IMR-90 (cell line): ENCODE results near the gene RARRES1. TPM values are rescaled to one million over a fixed set of nuclear protein-coding genes. Genes with fewer than 3 reads are reported as not detected.

Experiments used
- ATAC-seq: fragments of 200-7000 bp; cut with Tn5 transposase; 2 replicates; pipeline ENCODE4 v1.9.1; 2020; ENCODE audit warnings: low read depth, mild to moderate bottlenecking, moderate library complexity
- BruUV-seq: library from RNA; stranded (reverse); fragments of 400-500 nt; replicated peaks from 2 replicates; lab custom pipeline; 2021; lab: Mats Ljungman, UMichigan
- CTCF ChIA-PET: fragments of 300-600 bp; formaldehyde crosslinking; extraction: SDS; loops from one replicate; lab custom pipeline; 2021; ENCODE audit warnings: antibody characterized with exemption; lab: Yijun Ruan, JAX
- POLR2A ChIA-PET: fragments of 300-600 bp; sonication (Branson Sonifier 250); formaldehyde crosslinking; loops from one replicate; lab custom pipeline; 2022; ENCODE audit warnings: antibody characterized with exemption; ENCODE audit not compliant: unreplicated experiment; lab: Charles Lee
- DNase-seq: peaks from one replicate; pipeline ENCODE4 v3.0.0; 2013
- H2AFZ ChIP-seq: replicated peaks from 2 replicates; pipeline ENCODE3; 2013; ENCODE audit warnings: low read length, mild to moderate bottlenecking; ENCODE audit not compliant: poor library complexity
- H2AK5ac ChIP-seq: 2 replicates; pipeline ENCODE4 v1.6.1; 2013; ENCODE audit warnings: low read depth, low read length, inconsistent platforms
- H2AK9ac ChIP-seq: replicated peaks from 2 replicates; pipeline ENCODE3; 2013; ENCODE audit warnings: mild to moderate bottlenecking, low read depth, low read length, moderate library complexity; ENCODE audit not compliant: poor library complexity
- H2BK120ac ChIP-seq: 2 replicates; pipeline ENCODE4 v1.6.1; 2013; ENCODE audit warnings: low read depth, low read length, inconsistent platforms
- H2BK15ac ChIP-seq: 3 replicates; pipeline ENCODE4 v1.6.1; 2013; ENCODE audit warnings: low read depth, low read length, inconsistent platforms
- H2BK20ac ChIP-seq: 2 replicates; pipeline ENCODE4 v1.6.1; 2013; ENCODE audit warnings: low read depth, mild to moderate bottlenecking, inconsistent platforms, low read length, moderate library complexity
- H2BK5ac ChIP-seq: 2 replicates; pipeline ENCODE4 v1.6.1; 2013; ENCODE audit warnings: mild to moderate bottlenecking, low read depth, low read length, inconsistent platforms; ENCODE audit not compliant: poor library complexity, severe bottlenecking
- H3K14ac ChIP-seq: replicated peaks from 2 replicates; pipeline ENCODE4 v1.6.1; 2013; ENCODE audit warnings: low read depth, low read length, inconsistent platforms
- H3K18ac ChIP-seq: 2 replicates; pipeline ENCODE4 v1.6.1; 2013; ENCODE audit warnings: low read depth, low read length, control low read depth
- H3K23ac ChIP-seq: 2 replicates; pipeline ENCODE4 v1.6.1; 2013; ENCODE audit warnings: low read depth, low read length, inconsistent platforms
- H3K27ac ChIP-seq: 2 replicates; pipeline ENCODE4 v1.5.1; 2013; ENCODE audit warnings: mild to moderate bottlenecking, control low read depth, low read length; ENCODE audit not compliant: insufficient read depth
- H3K27me3 ChIP-seq: 2 replicates; pipeline ENCODE4 v1.6.1; 2013; ENCODE audit warnings: low read length; ENCODE audit not compliant: control insufficient read depth, insufficient read depth
- H3K36me3 ChIP-seq: 2 replicates; pipeline ENCODE4 v1.6.1; 2013; ENCODE audit warnings: low read length, mixed read lengths; ENCODE audit not compliant: control insufficient read depth, insufficient read depth
- H3K4ac ChIP-seq: 2 replicates; pipeline ENCODE4 v1.6.1; 2013; ENCODE audit warnings: low read depth, low read length, inconsistent platforms
- H3K4me1 ChIP-seq: 2 replicates; pipeline ENCODE4 v1.6.1; 2013; ENCODE audit warnings: low read length, mixed read lengths; ENCODE audit not compliant: control insufficient read depth, insufficient read depth
- H3K4me2 ChIP-seq: 2 replicates; pipeline ENCODE4 v1.6.1; 2013; ENCODE audit warnings: low read depth, mild to moderate bottlenecking, control low read depth, low read length, moderate library complexity
- H3K4me3 ChIP-seq: 2 replicates; pipeline ENCODE4 v1.5.1; 2013; ENCODE audit warnings: low read depth, mild to moderate bottlenecking, control low read depth, low read length, moderate library complexity; ENCODE audit not compliant: insufficient read depth
- H3K56ac ChIP-seq: 2 replicates; pipeline ENCODE4 v1.6.1; 2013; ENCODE audit warnings: low read length, inconsistent platforms; ENCODE audit not compliant: insufficient read depth; ENCODE audit errors: extremely low read depth
- H3K79me1 ChIP-seq, 2 experiments: 2 replicates each; pipeline ENCODE4 v1.6.1; 2013; ENCODE audit warnings: low read length in 2 of 2, inconsistent platforms in 1 of 2, low read depth in 1 of 2
- H3K9ac ChIP-seq: 2 replicates; pipeline ENCODE4 v1.6.1; 2013; ENCODE audit warnings: low read depth, low read length, control low read depth
- H3K9me1 ChIP-seq: 2 replicates; pipeline ENCODE4 v1.6.1; 2013; ENCODE audit warnings: low read length, inconsistent platforms; ENCODE audit not compliant: insufficient read depth
- H3K9me3 ChIP-seq: 2 replicates; pipeline ENCODE4 v1.6.1; 2013; ENCODE audit warnings: low read length; ENCODE audit not compliant: control insufficient read depth, insufficient read depth
- H4K20me1 ChIP-seq: 2 replicates; pipeline ENCODE4 v1.6.1; 2013; ENCODE audit warnings: low read length, inconsistent platforms; ENCODE audit not compliant: insufficient read depth
- H4K5ac ChIP-seq: 2 replicates; pipeline ENCODE4 v1.6.1; 2013; ENCODE audit warnings: mild to moderate bottlenecking, low read depth, low read length, control low read depth
- H4K8ac ChIP-seq, 2 experiments: 2 replicates each; pipeline ENCODE4 v1.6.1; 2013; ENCODE audit warnings: low read depth in 2 of 2, low read length in 2 of 2, control low read depth in 1 of 2, inconsistent platforms in 1 of 2
- H4K91ac ChIP-seq: 2 replicates; pipeline ENCODE4 v1.6.1; 2013; ENCODE audit warnings: low read depth, low read length, inconsistent platforms; ENCODE audit not compliant: insufficient read depth
- BHLHE40 ChIP-seq: fragments of 150-350 bp; IDR thresholded peaks from 2 replicates; pipeline ENCODE4 v1.6.1; 2016; ENCODE audit warnings: mild to moderate bottlenecking, low read depth, low read length
- MAFK ChIP-seq: IDR thresholded peaks from 2 replicates; pipeline ENCODE4 v1.6.1; 2012; ENCODE audit warnings: low read depth, low read length, improper control_type of control experiment
- MAZ ChIP-seq: IDR thresholded peaks from 2 replicates; pipeline ENCODE4 v1.6.1; 2012; ENCODE audit warnings: low read depth, mild to moderate bottlenecking, low read length, improper control_type of control experiment, moderate library complexity, borderline replicate concordance
- POLR2A ChIP-seq: IDR thresholded peaks from 2 replicates; pipeline ENCODE4 v1.6.1; 2012; ENCODE audit warnings: mild to moderate bottlenecking, low read depth, low read length
- RAD21 ChIP-seq: IDR thresholded peaks from 2 replicates; pipeline ENCODE4 v1.6.1; 2012; ENCODE audit warnings: low read length, improper control_type of control experiment
- RFX5 ChIP-seq: IDR thresholded peaks from 2 replicates; pipeline ENCODE4 v1.8.0; 2012; ENCODE audit warnings: low read depth, mild to moderate bottlenecking, low read length, moderate library complexity
- WGBS, 2 experiments: methylation state at CpG; one replicate each; pipeline versions ENCODE4 v1.1.5 to v1.1.7; 2013; ENCODE audit warnings: missing lambda C conversion rate in 2 of 2; ENCODE audit not compliant: insufficient read length in 1 of 2; ENCODE audit errors: extremely low coverage in 2 of 2; 5-methylcytosine and 5-hydroxymethylcytosine counted together
- dilution Hi-C: fragments of 300-500 bp; cut with HindIII; formaldehyde crosslinking; loops from one replicate; pipeline ENCODE4 v1.14.3; 2018; ENCODE audit warnings: low sequenced_read_pairs; ENCODE audit not compliant: unreplicated experiment
- in situ Hi-C: fragments of 300-500 bp; cut with MboI; formaldehyde crosslinking; loops from 3 replicates; pipeline ENCODE4 v1.14.3; 2019; ENCODE audit warnings: low sequenced_read_pairs, inconsistent platforms, mixed read lengths
- intact Hi-C: fragments of 100-400 bp; cut with micrococcal nuclease; formaldehyde crosslinking; loops from 2 replicates; pipeline ENCODE4 v1.10.0; 2022
- polyA plus RNA-seq, 3 experiments: library from polyadenylated mRNA; depleted of rRNA; stranded (reverse); fragments of >200 nt; gene quantifications; 2 replicates each; pipeline ENCODE4 v1.2.3, GENCODE V29; 2012; ENCODE audit warnings: low replicate concordance in 1 of 3
- total RNA-seq: library from RNA; depleted of rRNA; stranded (reverse); fragments of >200 nt; gene quantifications from 2 replicates; pipeline ENCODE4 v1.2.3, GENCODE V29; 2012

Gene RARRES1
- total and polyA plus RNA-seq, 2 of the 4 experiments (the other 2 are of a cell fraction), result 0.90 to 3.0 TPM

- WGBS, 2 experiments, result no CpG with 5 or more reads among the region's 2 CpGs
- no peak overlapping the region for H3K4me3 ChIP-seq
- in situ Hi-C loops (no loop called here), dilution Hi-C loops (no loop called here), intact Hi-C loops (no loop called here)
- peaks cover 9% of the 10 kb centered on the region for H3K9me3 ChIP-seq
- no peak overlapping the region for H2AFZ ChIP-seq
- TF ChIP-seq POLR2A (no peak), MAZ (no peak), BHLHE40 (no peak), RAD21 (no peak), MAFK (no peak), RFX5 (no peak)
- H2AK9ac ChIP-seq, result no peak overlapping the region
- H2BK5ac ChIP-seq, result no peak overlapping the region
- H2AK5ac ChIP-seq, result no peak overlapping the region
- H3K27ac ChIP-seq, result no peak overlapping the region; the same call in 1 of the 2 replicates
- ChIA-PET POLR2A (no interaction called here), CTCF (interaction anchor here (1.1 kb wide), 1 partner anchor 18 kb away, joined by 3 read pairs; no protein-coding TSS in a partner anchor)
- no peak for ATAC-seq
- no peak overlapping the region for H3K14ac ChIP-seq
- no peak overlapping the region for H4K91ac ChIP-seq
- no peak overlapping the region for H3K4ac ChIP-seq
- peaks cover 13% of the 10 kb centered on the region for H3K9me1 ChIP-seq
- DNase-seq, result no peak
- no peak overlapping the region; the same call in 1 of the 2 replicates for H4K5ac ChIP-seq
- no peak overlapping the region for H2BK20ac ChIP-seq
- H3K4me2 ChIP-seq, result no peak overlapping the region
- no peak overlapping the region for H3K23ac ChIP-seq
- no peak overlapping the region for H2BK120ac ChIP-seq
- H3K56ac ChIP-seq, result no peak overlapping the region
- H3K27me3 ChIP-seq, result no peaks in the 10 kb centered on the region
- no peaks in the 10 kb centered on the region for H4K20me1 ChIP-seq
- no TSS peak for BruUV-seq
- H3K36me3 ChIP-seq, result peaks cover 5% of the 10 kb centered on the region; the same call in 1 of the 2 replicates
- H2BK15ac ChIP-seq, result no peak overlapping the region
- no peak overlapping the region; a peak in 1 of 4 replicates for H4K8ac ChIP-seq
- H3K79me1 ChIP-seq, result peaks cover 0 to 4% of the 10 kb centered on the region in 2 experiments; a peak in 2 of 4 replicates
- no peak overlapping the region for H3K18ac ChIP-seq
- peaks cover 18% of the 10 kb centered on the region for H3K4me1 ChIP-seq
- H3K9ac ChIP-seq, result no peak overlapping the region
Measured at GRCh38 chr3:158737410-158737809, 5.2 kb upstream of the RARRES1 start.
